ENCODE measurements around the gene SLC48A1.

GRCh38 chr12:47730341-47730744 lies 42.7 kb upstream of the SLC48A1 start:
- TF ChIP-seq, protein P1, sequence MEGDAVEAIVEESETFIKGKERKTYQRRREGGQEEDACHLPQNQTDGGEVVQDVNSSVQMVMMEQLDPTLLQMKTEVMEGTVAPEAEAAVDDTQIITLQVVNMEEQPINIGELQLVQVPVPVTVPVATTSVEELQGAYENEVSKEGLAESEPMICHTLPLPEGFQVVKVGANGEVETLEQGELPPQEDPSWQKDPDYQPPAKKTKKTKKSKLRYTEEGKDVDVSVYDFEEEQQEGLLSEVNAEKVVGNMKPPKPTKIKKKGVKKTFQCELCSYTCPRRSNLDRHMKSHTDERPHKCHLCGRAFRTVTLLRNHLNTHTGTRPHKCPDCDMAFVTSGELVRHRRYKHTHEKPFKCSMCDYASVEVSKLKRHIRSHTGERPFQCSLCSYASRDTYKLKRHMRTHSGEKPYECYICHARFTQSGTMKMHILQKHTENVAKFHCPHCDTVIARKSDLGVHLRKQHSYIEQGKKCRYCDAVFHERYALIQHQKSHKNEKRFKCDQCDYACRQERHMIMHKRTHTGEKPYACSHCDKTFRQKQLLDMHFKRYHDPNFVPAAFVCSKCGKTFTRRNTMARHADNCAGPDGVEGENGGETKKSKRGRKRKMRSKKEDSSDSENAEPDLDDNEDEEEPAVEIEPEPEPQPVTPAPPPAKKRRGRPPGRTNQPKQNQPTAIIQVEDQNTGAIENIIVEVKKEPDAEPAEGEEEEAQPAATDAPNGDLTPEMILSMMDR (IDR thresholded peaks at IDR 0.05; ENCODE audit: low read depth, low read length) = no peak
- no peak for TF ChIP-seq EZH2phosphoT487 (IDR thresholded peaks at IDR 0.05; ENCODE audit: low read depth)
